Measurements from ENCODE around the gene S100Z.

S100Z gene

DNA sequence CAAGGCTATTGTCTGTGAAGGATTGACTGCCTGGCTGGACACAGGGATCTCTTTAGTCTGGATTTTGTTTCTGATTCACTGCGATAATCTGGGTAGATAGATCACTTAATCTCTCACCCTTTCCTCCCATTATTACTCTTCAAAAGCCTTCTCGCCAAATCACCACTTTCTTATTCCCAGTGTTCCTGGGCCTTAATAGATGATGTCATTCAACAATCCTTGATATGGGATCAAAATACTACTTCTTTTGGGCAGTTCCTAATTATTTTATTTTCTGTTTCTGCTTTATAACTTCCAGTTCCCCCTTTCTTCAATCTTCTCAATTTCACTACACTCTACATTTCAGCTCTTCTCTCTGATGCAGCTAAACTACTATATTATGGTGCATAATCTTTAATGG is 96.3 kb downstream of the S100Z start:
- DNase-seq (ENCODE audit: low spot score), result no peak

DNA sequence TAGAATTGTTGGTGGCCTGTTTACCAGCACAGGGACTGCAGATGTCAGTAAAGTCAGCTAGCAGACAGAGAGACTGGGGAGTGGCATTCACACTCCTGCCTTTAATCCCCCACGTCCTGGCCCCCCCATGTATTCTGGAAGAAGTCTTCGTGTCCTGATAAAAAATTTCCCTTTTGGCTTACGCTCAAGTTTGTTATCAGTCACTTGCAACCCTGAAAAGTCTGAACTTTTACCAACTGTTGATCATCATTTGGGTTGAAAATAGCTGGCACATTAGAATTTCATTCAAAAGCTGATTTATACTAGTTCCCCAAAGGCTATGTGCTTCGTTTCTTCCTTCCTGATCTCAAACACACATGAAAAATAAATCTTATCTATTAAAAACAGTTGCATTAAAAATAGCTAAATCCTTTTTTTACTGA is 97.3 kb downstream of the S100Z start:
- no peak for DNase-seq (ENCODE audit: low spot score)

More for the DNA sequence above, 96.3 kb downstream of the S100Z start:
- TF ChIP-seq, protein P1, sequence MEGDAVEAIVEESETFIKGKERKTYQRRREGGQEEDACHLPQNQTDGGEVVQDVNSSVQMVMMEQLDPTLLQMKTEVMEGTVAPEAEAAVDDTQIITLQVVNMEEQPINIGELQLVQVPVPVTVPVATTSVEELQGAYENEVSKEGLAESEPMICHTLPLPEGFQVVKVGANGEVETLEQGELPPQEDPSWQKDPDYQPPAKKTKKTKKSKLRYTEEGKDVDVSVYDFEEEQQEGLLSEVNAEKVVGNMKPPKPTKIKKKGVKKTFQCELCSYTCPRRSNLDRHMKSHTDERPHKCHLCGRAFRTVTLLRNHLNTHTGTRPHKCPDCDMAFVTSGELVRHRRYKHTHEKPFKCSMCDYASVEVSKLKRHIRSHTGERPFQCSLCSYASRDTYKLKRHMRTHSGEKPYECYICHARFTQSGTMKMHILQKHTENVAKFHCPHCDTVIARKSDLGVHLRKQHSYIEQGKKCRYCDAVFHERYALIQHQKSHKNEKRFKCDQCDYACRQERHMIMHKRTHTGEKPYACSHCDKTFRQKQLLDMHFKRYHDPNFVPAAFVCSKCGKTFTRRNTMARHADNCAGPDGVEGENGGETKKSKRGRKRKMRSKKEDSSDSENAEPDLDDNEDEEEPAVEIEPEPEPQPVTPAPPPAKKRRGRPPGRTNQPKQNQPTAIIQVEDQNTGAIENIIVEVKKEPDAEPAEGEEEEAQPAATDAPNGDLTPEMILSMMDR (IDR thresholded peaks at IDR 0.05; ENCODE audit: extremely low read depth, missing control alignments), result no peak

DNA sequence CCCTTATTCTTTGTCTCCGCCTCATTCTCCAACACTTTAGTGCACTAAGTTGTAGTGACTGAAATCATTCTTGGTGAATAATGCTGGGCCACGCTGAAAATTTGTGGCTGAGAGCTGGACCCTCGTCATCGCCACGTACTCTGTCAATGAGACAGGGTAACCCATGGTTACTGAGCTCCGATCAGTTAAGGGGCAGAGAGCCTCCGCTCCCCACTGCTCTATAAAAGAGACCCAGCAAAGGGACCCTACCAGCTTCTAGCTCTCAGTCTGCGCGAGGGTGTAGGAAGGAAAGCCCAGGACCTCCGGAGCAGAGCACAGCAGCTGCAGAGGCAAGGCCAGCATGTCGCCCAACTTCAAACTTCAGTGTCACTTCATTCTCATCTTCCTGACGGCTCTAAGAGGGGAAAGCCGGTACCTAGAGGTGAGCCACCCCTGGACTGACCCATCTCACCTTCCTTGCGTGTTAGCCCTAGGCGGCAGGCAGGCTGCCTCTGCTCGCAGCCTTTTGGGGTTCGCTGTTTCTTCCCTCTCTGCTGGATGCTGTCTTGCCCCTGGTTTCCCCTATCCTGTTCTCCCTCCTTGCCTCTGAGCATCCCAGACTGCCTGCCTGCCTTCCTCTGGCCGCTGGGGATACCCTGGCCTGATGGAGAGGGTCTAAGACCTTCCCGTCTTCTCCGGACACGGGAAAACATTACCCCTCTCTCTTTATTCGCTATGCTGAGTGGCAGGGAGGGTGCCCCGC is 103.2 kb downstream of the S100Z start, which contains the start of gene CRHBP:
TSS of gene CRHBP (plus strand) at position 251 of the 742 bp plus-strand sequence. CDS start at position 341, 90 bp downstream.
- DNase-seq (ENCODE audit: low spot score), result no peak
- TF ChIP-seq, protein P1 (IDR thresholded peaks at IDR 0.05; ENCODE audit: extremely low read depth, missing control alignments), result no peak

More for the DNA sequence above, 97.3 kb downstream of the S100Z start:
- TF ChIP-seq, protein P1 (IDR thresholded peaks at IDR 0.05; ENCODE audit: extremely low read depth, missing control alignments), result no peak

DNA sequence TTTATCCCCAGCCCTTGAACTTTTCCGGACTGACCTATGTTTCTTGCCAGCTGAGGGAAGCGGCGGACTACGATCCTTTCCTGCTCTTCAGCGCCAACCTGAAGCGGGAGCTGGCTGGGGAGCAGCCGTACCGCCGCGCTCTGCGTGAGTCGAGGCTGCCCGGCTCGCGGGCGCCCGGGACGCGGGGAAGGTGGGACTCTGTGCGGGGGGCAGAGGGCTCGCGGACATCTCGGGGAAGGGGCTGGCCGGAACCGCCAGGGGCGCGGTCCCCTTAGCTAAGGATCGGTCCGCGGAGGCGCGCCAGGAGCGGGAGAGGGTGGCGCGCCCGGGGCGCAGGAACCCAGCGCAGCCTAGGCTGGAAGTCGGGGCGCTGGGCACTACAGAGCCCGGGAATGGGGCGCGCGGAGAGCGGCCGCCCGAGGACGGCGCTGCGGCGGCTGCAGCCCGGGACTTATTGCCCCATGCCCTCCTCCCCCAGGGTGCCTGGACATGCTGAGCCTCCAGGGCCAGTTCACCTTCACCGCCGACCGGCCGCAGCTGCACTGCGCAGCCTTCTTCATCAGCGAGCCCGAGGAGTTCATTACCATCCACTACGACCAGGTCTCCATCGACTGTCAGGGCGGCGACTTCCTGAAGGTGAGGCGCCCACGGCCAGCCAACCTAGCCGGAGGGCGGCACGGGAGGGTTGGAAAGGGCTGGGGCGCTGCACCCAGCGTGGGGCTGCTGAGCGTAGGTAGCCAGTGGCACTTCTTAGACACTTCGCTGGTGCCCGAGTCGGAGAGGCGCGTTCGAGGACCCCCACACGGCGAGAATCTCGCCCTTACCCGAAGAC is 104.0 kb downstream of the S100Z start:
- no peak for DNase-seq (ENCODE audit: low spot score)
- TF ChIP-seq, protein P1 (IDR thresholded peaks at IDR 0.05; ENCODE audit: extremely low read depth, missing control alignments), result no peak

DNA sequence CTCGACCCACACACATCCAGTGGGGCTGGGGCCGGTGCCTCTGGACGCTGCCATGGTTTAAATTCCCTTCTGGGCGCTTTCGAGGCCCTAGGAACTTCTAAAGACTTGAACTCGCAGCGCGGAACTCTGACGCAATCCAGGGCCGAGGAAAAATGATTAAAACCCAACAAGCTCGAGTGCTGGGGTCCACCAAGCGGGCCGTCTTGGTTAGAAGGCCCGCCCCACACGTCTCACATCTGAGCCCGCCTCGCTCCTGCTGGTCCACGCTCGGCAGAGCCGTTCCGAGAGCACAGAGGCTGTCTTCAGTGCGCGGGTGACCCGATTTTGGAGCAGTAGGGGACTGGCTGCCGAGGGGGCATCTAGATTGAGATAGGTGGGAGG is 104.6 kb downstream of the S100Z start:
- TF ChIP-seq, protein P1 (IDR thresholded peaks at IDR 0.05; ENCODE audit: extremely low read depth, missing control alignments), result no peak
- DNase-seq (ENCODE audit: low spot score), result no peak

DNA sequence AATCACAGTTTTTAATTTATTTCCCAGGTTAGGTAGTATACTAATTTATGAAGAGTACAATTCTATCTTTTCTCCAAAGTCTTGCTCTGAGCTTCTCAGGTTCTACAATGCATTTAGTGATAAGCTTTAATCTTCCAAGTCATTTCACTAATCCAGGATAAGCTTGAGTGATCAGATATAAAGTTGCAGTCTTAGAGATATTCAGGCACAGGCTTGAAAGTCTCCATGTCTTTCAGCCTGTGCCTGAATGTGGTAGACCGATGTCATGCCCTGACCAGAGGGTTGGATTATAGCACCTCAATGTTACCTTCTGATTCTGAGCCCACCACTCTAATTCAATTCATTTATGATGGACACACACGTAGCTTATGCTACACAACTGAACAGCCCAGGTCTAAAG is 106.2 kb downstream of the S100Z start:
- no peak for DNase-seq (ENCODE audit: low spot score)
- TF ChIP-seq, protein P1 (IDR thresholded peaks at IDR 0.05; ENCODE audit: extremely low read depth, missing control alignments), result no peak

All from GM20000 (cell line).